ENCODE data around the gene NFKBIB. TPM values are rescaled to one million over a fixed set of nuclear protein-coding genes. Genes with fewer than 3 reads are reported as not detected.

NFKBIB gene
- total and polyA plus RNA-seq, 9 donors: 8.3 to 11.6 (median 11.0) TPM

GRCh38 chr19:38915329-38916321 lies 15.9 kb downstream of the NFKBIB start:
- Histone ChIP-seq H3K4me3 (ENCODE audit: low read length) (no peak overlapping the region), H3K27me3 (ENCODE audit: control insufficient read depth, insufficient read depth, low read length) (no peaks in the 10 kb centered on the region), H3K27ac (ENCODE audit: low read length) (no peak overlapping the region), H3K36me3 (ENCODE audit: control insufficient read depth, insufficient read depth, low read length) (peaks cover 16% of the 10 kb centered on the region), H3K9me3 (replicated peaks; ENCODE audit: control insufficient read depth, low read depth, low read length) (no peaks in the 10 kb centered on the region), H3K4me1 (ENCODE audit: control insufficient read depth, insufficient read depth, low read length) (peaks cover 41% of the 10 kb centered on the region)
- WGBS (ENCODE audit: insufficient coverage): 91% methylated on average over 44 of the region's 44 CpGs
- DNase-seq: peak; percentile 0

DNA sequence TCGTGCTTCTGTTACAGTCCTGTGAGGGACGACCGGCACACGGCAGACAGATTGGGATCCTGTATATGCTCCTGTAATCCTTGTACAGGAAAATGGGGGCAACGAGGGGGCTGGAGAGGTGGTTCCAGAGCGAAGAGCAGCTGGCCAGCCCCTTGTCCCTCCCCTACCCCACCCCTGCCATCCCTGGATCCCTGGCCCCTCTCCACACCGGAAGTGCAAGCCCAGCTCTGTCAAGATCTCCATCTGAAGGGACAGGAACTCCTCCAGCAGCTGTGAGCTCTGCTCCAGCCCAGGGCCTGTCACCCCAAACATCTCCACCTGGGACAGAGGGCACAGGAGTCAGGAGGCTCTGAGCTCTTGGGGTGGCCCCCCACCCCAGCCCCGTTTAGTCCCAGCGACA lies 17.7 kb downstream of the NFKBIB start:
- peak; percentile 26 for DNase-seq
- H3K4me1 ChIP-seq (ENCODE audit: control insufficient read depth, insufficient read depth, low read length): peaks cover 34% of the 10 kb centered on the region
- WGBS (ENCODE audit: insufficient coverage): 35% methylated on average over 2 of the region's 9 CpGs

GRCh38 chr19:38917921-38918491 lies 18.2 kb downstream of the NFKBIB start:
- WGBS (ENCODE audit: insufficient coverage): 39% methylated on average over 7 of the region's 13 CpGs
- no peak overlapping the region for H3K27ac ChIP-seq (ENCODE audit: low read length)
- DNase-seq: peak; percentile 14
- H3K4me1 ChIP-seq (ENCODE audit: control insufficient read depth, insufficient read depth, low read length): peaks cover 29% of the 10 kb centered on the region
- no peaks in the 10 kb centered on the region for H3K9me3 ChIP-seq (replicated peaks; ENCODE audit: control insufficient read depth, low read depth, low read length)
- peaks cover 30% of the 10 kb centered on the region for H3K36me3 ChIP-seq (ENCODE audit: control insufficient read depth, insufficient read depth, low read length)
- no peaks in the 10 kb centered on the region for H3K27me3 ChIP-seq (ENCODE audit: control insufficient read depth, insufficient read depth, low read length)
- no peak overlapping the region for H3K4me3 ChIP-seq (ENCODE audit: low read length)

More for the DNA sequence above, 17.7 kb downstream of the NFKBIB start:
- Histone ChIP-seq H3K4me3 (ENCODE audit: low read length) (no peak overlapping the region), H3K9me3 (replicated peaks; ENCODE audit: control insufficient read depth, low read depth, low read length) (no peaks in the 10 kb centered on the region), H3K36me3 (ENCODE audit: control insufficient read depth, insufficient read depth, low read length) (peaks cover 29% of the 10 kb centered on the region), H3K27me3 (ENCODE audit: control insufficient read depth, insufficient read depth, low read length) (no peaks in the 10 kb centered on the region), H3K27ac (ENCODE audit: low read length) (no peak overlapping the region)

DNA sequence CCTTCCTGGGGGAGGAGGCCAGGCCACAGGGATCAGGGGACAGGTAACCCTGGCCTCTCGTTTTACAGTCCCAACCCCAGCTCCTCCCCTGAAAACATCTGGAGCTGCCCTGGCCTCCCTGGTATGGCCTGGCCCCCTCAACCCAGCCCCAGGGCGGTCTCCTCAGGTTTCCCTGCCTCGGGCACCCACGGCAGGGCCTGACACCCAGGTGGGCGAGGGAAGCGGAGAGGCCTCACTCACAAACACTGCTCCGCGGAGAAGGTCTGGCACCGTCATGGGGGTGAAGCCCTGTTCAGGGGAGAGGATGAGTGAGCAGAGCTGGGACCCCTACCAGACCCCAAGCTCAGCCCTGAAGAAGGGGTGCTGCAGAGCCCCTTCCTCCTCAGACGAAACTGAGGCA lies 18.8 kb downstream of the NFKBIB start:
- Histone ChIP-seq H3K27ac (ENCODE audit: low read length) (no peak overlapping the region), H3K4me3 (ENCODE audit: low read length) (no peak overlapping the region), H3K4me1 (ENCODE audit: control insufficient read depth, insufficient read depth, low read length) (peaks cover 27% of the 10 kb centered on the region), H3K27me3 (ENCODE audit: control insufficient read depth, insufficient read depth, low read length) (no peaks in the 10 kb centered on the region), H3K36me3 (ENCODE audit: control insufficient read depth, insufficient read depth, low read length) (peaks cover 33% of the 10 kb centered on the region), H3K9me3 (replicated peaks; ENCODE audit: control insufficient read depth, low read depth, low read length) (no peaks in the 10 kb centered on the region)
- DNase-seq: peak; percentile 1
- WGBS (ENCODE audit: insufficient coverage): 63% methylated on average over 3 of the region's 10 CpGs

GRCh38 chr19:38919837-38920601 lies 20.2 kb downstream of the NFKBIB start:
- Histone ChIP-seq H3K27ac (ENCODE audit: low read length) (peak overlapping the region; percentile 75), H3K4me3 (ENCODE audit: low read length) (no peak overlapping the region), H3K27me3 (ENCODE audit: control insufficient read depth, insufficient read depth, low read length) (no peaks in the 10 kb centered on the region), H3K9me3 (replicated peaks; ENCODE audit: control insufficient read depth, low read depth, low read length) (no peaks in the 10 kb centered on the region), H3K4me1 (ENCODE audit: control insufficient read depth, insufficient read depth, low read length) (peaks cover 27% of the 10 kb centered on the region), H3K36me3 (ENCODE audit: control insufficient read depth, insufficient read depth, low read length) (peaks cover 39% of the 10 kb centered on the region)
- 36% methylated on average over 19 of the region's 21 CpGs for WGBS (ENCODE audit: insufficient coverage)
- peak; percentile 74 for DNase-seq

DNA sequence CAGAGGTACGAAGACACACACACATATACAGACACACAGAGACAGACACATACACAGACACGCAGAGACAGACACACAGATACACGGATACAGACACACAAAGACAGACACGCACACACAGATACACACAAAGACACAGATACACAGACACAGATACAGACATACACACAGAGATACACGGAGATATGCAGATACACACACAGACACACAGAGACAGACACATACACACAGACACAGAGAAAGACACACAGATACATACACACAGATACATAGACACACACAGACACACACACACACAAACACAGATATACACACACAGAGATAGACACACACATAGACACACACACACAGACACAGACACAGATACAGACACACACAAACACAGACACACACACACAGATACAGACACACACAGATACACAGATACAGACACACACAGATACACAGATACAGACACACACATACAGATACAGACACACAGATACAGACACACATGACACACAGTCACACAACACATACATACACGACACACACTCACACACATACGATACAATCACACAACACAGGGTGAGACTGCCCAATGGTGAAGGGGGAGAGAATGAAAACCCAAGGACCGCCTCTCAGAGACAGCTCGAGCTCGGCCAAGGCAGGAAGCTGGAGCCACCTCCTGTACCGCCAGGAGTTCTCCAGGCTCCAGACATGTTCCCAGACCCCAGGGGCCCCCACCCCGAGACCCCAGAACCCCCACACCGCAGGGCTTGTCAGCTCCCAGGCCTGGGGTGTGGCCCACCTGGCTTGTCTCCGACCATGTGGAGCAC lies 21.0 kb downstream of the NFKBIB start:
- peak; percentile 33 for DNase-seq
- H3K27ac ChIP-seq (ENCODE audit: low read length): peak overlapping the region; percentile 75
- peaks cover 27% of the 10 kb centered on the region for H3K4me1 ChIP-seq (ENCODE audit: control insufficient read depth, insufficient read depth, low read length)
- no peak overlapping the region for H3K4me3 ChIP-seq (ENCODE audit: low read length)
- peaks cover 38% of the 10 kb centered on the region for H3K36me3 ChIP-seq (ENCODE audit: control insufficient read depth, insufficient read depth, low read length)
- WGBS (ENCODE audit: insufficient coverage): 52% methylated on average over 8 of the region's 14 CpGs
- no peaks in the 10 kb centered on the region for H3K9me3 ChIP-seq (replicated peaks; ENCODE audit: control insufficient read depth, low read depth, low read length)
- H3K27me3 ChIP-seq (ENCODE audit: control insufficient read depth, insufficient read depth, low read length): no peaks in the 10 kb centered on the region

GRCh38 chr19:38921420-38922274 lies 21.9 kb downstream of the NFKBIB start:
- Histone ChIP-seq H3K36me3 (ENCODE audit: control insufficient read depth, insufficient read depth, low read length) (peaks cover 41% of the 10 kb centered on the region), H3K4me3 (ENCODE audit: low read length) (no peak overlapping the region), H3K27ac (ENCODE audit: low read length) (no peak overlapping the region), H3K27me3 (ENCODE audit: control insufficient read depth, insufficient read depth, low read length) (no peaks in the 10 kb centered on the region), H3K9me3 (replicated peaks; ENCODE audit: control insufficient read depth, low read depth, low read length) (no peaks in the 10 kb centered on the region), H3K4me1 (ENCODE audit: control insufficient read depth, insufficient read depth, low read length) (peaks cover 27% of the 10 kb centered on the region)
- 81% methylated on average over 12 of the region's 20 CpGs for WGBS (ENCODE audit: insufficient coverage)
- DNase-seq: no peak

- H3K27ac ChIP-seq (ENCODE audit: low read length): no peak overlapping the region
- H3K36me3 ChIP-seq (ENCODE audit: control insufficient read depth, insufficient read depth, low read length): peaks cover 43% of the 10 kb centered on the region
- 100% methylated on average over 1 of the region's 5 CpGs for WGBS (ENCODE audit: insufficient coverage)
- H3K4me3 ChIP-seq (ENCODE audit: low read length): no peak overlapping the region
- no peaks in the 10 kb centered on the region for H3K9me3 ChIP-seq (replicated peaks; ENCODE audit: control insufficient read depth, low read depth, low read length)
- H3K27me3 ChIP-seq (ENCODE audit: control insufficient read depth, insufficient read depth, low read length): no peaks in the 10 kb centered on the region
- no peak for DNase-seq
- H3K4me1 ChIP-seq (ENCODE audit: control insufficient read depth, insufficient read depth, low read length): peaks cover 22% of the 10 kb centered on the region
Measured at GRCh38 chr19:38922482-38922881, 22.7 kb downstream of the NFKBIB start.

- H3K4me3 ChIP-seq (ENCODE audit: low read length): no peak overlapping the region
- 93% methylated on average over 7 of the region's 7 CpGs for WGBS (ENCODE audit: insufficient coverage)
- H3K4me1 ChIP-seq (ENCODE audit: control insufficient read depth, insufficient read depth, low read length): peaks cover 12% of the 10 kb centered on the region
- no peaks in the 10 kb centered on the region for H3K27me3 ChIP-seq (ENCODE audit: control insufficient read depth, insufficient read depth, low read length)
- no peak for DNase-seq
- H3K36me3 ChIP-seq (ENCODE audit: control insufficient read depth, insufficient read depth, low read length): peaks cover 49% of the 10 kb centered on the region
- H3K9me3 ChIP-seq (replicated peaks; ENCODE audit: control insufficient read depth, low read depth, low read length): no peaks in the 10 kb centered on the region
- no peak overlapping the region for H3K27ac ChIP-seq (ENCODE audit: low read length)
Measured at GRCh38 chr19:38924388-38924787, 24.6 kb downstream of the NFKBIB start.
